Right lobe of liver (tissue), 4 donors: ENCODE measurements around the gene ATF4.

Experiments used
- CTCF ChIP-seq, 4 donors: fragments of 200-600 bp in 3 of 4; fragments of 450-650 bp in 1 of 4; IDR thresholded peaks; one replicate each; pipeline versions ENCODE4 v1.5.1 to v1.8.0; 2016 to 2022; ENCODE audit warnings: antibody characterized with exemption in 4 of 4, mild to moderate bottlenecking in 2 of 4
- POLR2A ChIP-seq: fragments of 450-650 bp; IDR thresholded peaks from one replicate; pipeline ENCODE4 v1.6.1; 2017; ENCODE audit warnings: antibody characterized with exemption, mild to moderate bottlenecking
- donor health status: DM: no; HTN: no; CAD: no.
- donor health status: DM: no; HTN: no; CAD: no.
- donor health status: DM: no; HTN: yes; CAD: no.

- TF ChIP-seq CTCF (IDR thresholded peaks at IDR 0.05) (no peak), POLR2A (no peak)
These were observed 16.7 kb upstream of the ATF4 start for GRCh38 chr22:39503630-39504029.
